Stomach smooth muscle (tissue), 2 donors: ENCODE measurements around the gene HAND1.
A peak's percentile ranks its signal among the peaks of the same experiment; 100 is the strongest.

Source experiments
- H3K27ac ChIP-seq: one replicate; pipeline ENCODE4 v1.7.0; 2013; ENCODE audit warnings: mild to moderate bottlenecking, low read length, inconsistent platforms
- H3K27me3 ChIP-seq, 2 donors: one replicate each; pipeline ENCODE4 v1.7.0; 2013; ENCODE audit warnings: low read length in 2 of 2; ENCODE audit not compliant: insufficient read depth in 2 of 2, control insufficient read depth in 1 of 2
- H3K36me3 ChIP-seq, 2 donors: one replicate each; pipeline ENCODE4 v1.7.0; 2013; ENCODE audit warnings: low read length in 2 of 2; ENCODE audit not compliant: control insufficient read depth in 2 of 2, insufficient read depth in 2 of 2
- H3K4me1 ChIP-seq: one replicate; pipeline ENCODE4 v1.7.0; 2013; ENCODE audit warnings: low read length; ENCODE audit not compliant: control insufficient read depth, insufficient read depth
- H3K4me3 ChIP-seq, 2 donors: one replicate each; pipeline ENCODE4 v1.7.0; 2013; ENCODE audit warnings: low read length in 2 of 2
- H3K9ac ChIP-seq, 2 donors: one replicate each; pipeline ENCODE4 v1.7.0; 2013; ENCODE audit warnings: low read length in 2 of 2, mild to moderate bottlenecking in 1 of 2
- H3K9me3 ChIP-seq, 2 donors: one replicate each; pipeline ENCODE4 v1.7.0; 2013; ENCODE audit warnings: low read length in 2 of 2; ENCODE audit not compliant: control insufficient read depth in 2 of 2
- donor health status: healthy.
- donor health status: Pancreatic carcinoma.

Gene HAND1

DNA sequence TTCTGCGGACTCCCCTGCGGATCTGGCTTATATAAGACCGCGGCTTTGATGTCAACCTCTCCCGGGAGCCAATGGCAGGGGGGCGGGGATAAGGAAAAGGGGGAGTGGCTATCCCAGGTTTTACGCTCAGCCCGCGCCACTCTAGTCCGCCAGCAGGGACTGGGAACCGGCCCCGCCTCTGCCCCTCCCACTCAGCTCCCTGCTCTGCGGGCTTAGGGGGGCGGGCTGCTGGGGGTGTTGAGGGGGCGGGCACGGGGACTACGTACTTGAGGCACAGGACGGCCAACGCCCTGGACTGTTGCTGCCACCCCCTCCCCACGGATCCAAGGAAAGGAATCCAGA lies at the start of gene HAND1:
TSS of gene HAND1 (minus strand) at position 4 of the 342 bp plus-strand sequence. CDS start 219 bp downstream, outside the sequence.
- H3K9me3 ChIP-seq: no peaks in the 10 kb centered on the region
- H3K9ac ChIP-seq: no peak within 1 kb of the TSS
- no peaks in the 10 kb centered on the region for H3K36me3 ChIP-seq
- no peak within 1 kb of the TSS for H3K27ac ChIP-seq
- peaks cover 57% of the 10 kb centered on the region for H3K4me1 ChIP-seq
- peaks cover 97 to 100% of the 10 kb centered on the region in 2 donors for H3K27me3 ChIP-seq
- H3K4me3 ChIP-seq: peak within 1 kb of the TSS; percentile 24 to 66

DNA sequence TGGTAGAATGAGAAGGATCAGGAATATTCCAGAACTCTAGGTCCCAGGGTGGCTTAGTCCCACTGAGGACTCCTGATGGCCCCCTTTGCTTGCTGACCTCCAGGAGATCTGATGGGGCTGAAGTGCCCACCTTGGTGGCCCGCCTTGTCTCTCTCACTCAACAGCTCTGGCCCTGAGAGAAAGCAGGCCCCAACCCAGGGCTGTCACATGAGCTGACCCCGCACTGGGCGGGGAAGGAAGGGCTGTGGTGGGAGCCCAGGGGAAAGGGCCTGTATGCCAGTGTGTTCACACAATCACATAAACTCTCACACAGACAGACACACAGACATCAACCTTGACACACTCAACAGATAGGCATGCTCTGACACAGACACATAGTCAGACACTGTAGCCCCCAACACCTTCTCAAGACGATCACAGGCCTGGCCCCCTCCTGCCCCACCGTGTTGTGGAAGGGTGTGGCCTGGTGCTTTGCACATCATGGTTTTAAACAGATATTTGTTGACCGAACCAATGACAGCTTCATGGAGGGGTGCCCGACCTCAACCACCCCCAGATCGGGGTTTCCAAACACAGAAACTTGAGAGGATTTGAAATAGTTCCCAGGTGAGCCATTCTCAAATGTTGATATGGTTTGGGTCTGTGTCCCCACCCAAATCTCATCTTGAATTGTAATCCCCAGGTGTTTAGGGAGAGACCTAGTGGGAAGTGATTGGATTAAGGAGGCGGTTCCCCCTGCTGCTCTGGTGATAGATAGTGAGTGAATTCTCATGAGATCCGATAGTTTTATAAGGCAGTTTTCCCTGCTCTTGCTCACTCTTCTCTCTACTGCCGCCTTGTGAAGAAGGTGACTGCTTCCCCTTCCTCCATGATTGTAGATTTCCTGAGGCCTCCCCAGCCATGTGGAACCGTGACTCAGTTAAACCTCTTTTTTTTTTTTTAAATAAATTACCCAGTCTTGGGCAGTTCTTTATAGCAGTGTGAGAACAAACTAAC lies 48.5 kb upstream of the HAND1 start:
- Histone ChIP-seq H3K4me1 (no peaks in the 10 kb centered on the region), H3K27ac (no peak overlapping the region), H3K9ac (no peak overlapping the region), H3K4me3 (no peak overlapping the region), H3K9me3 (no peaks in the 10 kb centered on the region), H3K36me3 (no peaks in the 10 kb centered on the region), H3K27me3 (peaks cover 7 to 14% of the 10 kb centered on the region in 2 donors)

DNA sequence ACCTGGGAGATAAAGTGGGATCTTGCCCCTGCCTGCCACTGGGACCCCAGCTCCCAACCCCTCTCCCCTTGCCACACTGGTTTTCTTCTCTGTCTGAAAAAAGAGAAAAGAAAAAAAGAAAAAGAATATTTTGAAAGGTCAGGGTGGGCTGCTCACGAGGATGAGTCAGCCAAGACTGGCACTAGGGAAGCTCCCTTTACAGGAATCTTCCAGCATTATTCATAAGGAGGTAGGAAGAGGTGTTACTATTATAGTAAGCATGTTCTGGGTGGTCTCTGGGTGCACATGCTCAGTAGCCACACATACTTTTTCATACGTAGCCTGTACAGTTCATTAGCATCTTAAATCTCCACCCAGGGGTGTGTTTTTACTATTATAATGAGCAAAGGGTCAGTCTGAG lies 46.8 kb upstream of the HAND1 start:
- peaks cover 14 to 16% of the 10 kb centered on the region in 2 donors for H3K27me3 ChIP-seq
- H3K4me3 ChIP-seq: no peak overlapping the region
- no peak overlapping the region for H3K27ac ChIP-seq
- peaks cover 3% of the 10 kb centered on the region for H3K4me1 ChIP-seq
- H3K36me3 ChIP-seq: no peaks in the 10 kb centered on the region
- H3K9ac ChIP-seq: no peak overlapping the region
- no peaks in the 10 kb centered on the region for H3K9me3 ChIP-seq

DNA sequence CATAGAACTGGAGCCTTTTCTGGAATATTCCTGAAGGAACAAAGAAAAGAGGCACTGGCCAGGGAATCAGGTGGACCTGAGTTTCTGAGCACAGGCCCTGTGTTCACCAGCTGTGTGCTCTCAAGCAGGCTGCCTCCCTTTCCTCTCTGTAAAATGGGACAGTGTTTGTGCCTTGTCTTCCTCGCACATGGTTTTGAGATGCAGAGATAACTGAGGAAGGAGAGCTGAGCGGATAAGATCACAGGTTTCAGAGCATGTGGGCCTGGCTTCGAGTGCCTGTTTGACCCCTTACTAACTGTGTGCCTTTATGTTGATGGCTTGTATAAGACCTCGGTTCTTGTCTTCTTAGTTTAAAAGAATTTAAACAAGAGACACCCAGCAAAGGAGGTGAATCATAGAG lies 46.2 kb upstream of the HAND1 start:
- H3K27me3 ChIP-seq: peaks cover 14 to 19% of the 10 kb centered on the region in 2 donors
- H3K9ac ChIP-seq: no peak overlapping the region
- no peak overlapping the region for H3K27ac ChIP-seq
- no peaks in the 10 kb centered on the region for H3K36me3 ChIP-seq
- no peak overlapping the region for H3K4me3 ChIP-seq
- H3K4me1 ChIP-seq: peaks cover 3% of the 10 kb centered on the region
- no peaks in the 10 kb centered on the region for H3K9me3 ChIP-seq

DNA sequence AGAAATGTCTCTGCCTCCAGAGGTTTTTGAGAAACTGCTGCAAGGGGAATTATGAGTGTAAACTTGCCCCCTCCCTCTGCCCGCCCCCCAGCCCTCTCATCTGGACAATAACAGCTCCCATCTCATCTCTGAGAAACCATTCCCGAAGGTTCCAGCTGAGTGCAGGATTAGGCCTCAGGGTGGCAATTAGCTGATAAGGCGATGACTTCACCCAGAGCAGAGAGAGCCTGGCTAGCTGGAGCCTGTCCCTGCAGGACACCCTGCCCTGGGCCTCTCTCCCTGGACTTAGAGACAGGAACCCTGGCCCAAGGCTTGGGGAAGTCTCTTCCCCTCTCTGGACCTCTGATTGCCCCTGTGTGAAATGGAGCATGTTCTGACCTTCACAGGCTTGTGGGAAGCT lies 45.7 kb upstream of the HAND1 start:
- H3K27ac ChIP-seq: no peak overlapping the region
- peaks cover 3% of the 10 kb centered on the region for H3K4me1 ChIP-seq

DNA sequence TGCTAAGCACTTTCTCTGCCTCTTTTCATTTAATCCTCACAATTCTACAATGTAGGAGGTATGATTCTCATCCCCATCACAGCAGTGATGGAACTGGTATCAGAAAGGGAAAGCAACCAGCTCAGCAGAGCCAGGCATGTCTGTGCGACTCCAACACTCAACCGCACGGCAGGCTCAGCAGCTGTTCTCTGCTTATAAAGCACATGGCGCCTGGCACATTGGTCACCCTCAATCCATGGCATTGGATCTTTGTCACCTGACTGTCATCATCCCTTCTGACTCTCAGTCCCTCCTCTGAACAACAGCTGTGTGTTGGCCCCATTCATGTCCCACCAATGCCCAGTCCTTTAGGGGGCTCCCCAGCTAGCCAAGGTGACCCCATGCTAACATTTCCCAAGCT lies 45.1 kb upstream of the HAND1 start:
- H3K36me3 ChIP-seq: no peaks in the 10 kb centered on the region
- peaks cover 14 to 23% of the 10 kb centered on the region in 2 donors for H3K27me3 ChIP-seq
- H3K27ac ChIP-seq: no peak overlapping the region
- no peak overlapping the region for H3K9ac ChIP-seq
- peaks cover 3% of the 10 kb centered on the region for H3K4me1 ChIP-seq
- no peaks in the 10 kb centered on the region for H3K9me3 ChIP-seq
- H3K4me3 ChIP-seq: no peak overlapping the region

More for the DNA sequence above, 45.7 kb upstream of the HAND1 start:
- Histone ChIP-seq H3K9me3 (no peaks in the 10 kb centered on the region), H3K9ac (no peak overlapping the region), H3K4me3 (no peak overlapping the region), H3K27me3 (peaks cover 14 to 19% of the 10 kb centered on the region in 2 donors), H3K36me3 (no peaks in the 10 kb centered on the region)

DNA sequence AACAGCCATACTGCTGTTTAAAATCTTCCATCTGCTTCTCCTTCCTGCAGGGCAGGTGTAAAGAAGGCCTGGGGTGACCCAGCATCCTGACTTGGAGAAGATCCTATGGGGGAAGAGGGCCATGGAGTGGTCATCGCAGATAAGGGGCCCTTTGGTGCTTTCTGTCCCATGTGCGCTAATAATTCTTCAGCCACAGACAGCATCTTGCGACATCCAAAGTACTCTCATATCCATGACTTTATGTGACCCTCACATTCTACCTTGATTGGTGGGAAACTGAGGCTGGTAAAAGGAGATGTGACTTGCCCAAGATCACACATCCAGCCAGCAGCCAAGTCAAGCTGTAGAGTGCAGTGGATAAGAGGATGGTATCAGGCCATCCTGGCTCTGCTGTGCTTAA lies 44.3 kb upstream of the HAND1 start:
- H3K27me3 ChIP-seq: peaks cover 14 to 24% of the 10 kb centered on the region in 2 donors
- H3K4me1 ChIP-seq: peaks cover 3% of the 10 kb centered on the region
- no peak overlapping the region for H3K4me3 ChIP-seq
- no peak overlapping the region for H3K9ac ChIP-seq
- no peaks in the 10 kb centered on the region for H3K36me3 ChIP-seq
- no peaks in the 10 kb centered on the region for H3K9me3 ChIP-seq
- H3K27ac ChIP-seq: no peak overlapping the region

DNA sequence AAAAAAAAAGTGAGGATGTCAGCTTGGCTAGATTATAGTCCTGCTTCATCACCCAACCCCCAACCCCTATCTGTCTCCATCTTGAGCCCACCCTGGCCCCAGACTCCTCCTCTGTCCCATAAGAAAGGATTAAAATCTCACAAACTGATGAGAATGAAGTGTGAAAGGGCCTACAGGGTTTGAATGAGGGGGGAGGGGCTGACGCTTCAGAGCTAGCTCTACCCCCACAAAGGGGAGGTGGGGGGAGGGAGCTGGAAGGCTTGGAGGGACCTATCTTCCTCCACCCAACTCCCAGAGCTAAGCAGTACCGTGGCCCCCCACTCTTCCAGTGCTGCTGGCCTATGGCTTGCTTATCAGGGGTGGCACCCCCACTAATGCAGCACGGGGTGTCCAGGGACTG lies 43.7 kb upstream of the HAND1 start:
- H3K4me3 ChIP-seq: no peak overlapping the region
- no peak overlapping the region for H3K9ac ChIP-seq
- no peaks in the 10 kb centered on the region for H3K36me3 ChIP-seq
- no peaks in the 10 kb centered on the region for H3K9me3 ChIP-seq
- H3K27me3 ChIP-seq: peaks cover 14 to 24% of the 10 kb centered on the region in 2 donors
- peaks cover 3% of the 10 kb centered on the region for H3K4me1 ChIP-seq
- H3K27ac ChIP-seq: no peak overlapping the region

DNA sequence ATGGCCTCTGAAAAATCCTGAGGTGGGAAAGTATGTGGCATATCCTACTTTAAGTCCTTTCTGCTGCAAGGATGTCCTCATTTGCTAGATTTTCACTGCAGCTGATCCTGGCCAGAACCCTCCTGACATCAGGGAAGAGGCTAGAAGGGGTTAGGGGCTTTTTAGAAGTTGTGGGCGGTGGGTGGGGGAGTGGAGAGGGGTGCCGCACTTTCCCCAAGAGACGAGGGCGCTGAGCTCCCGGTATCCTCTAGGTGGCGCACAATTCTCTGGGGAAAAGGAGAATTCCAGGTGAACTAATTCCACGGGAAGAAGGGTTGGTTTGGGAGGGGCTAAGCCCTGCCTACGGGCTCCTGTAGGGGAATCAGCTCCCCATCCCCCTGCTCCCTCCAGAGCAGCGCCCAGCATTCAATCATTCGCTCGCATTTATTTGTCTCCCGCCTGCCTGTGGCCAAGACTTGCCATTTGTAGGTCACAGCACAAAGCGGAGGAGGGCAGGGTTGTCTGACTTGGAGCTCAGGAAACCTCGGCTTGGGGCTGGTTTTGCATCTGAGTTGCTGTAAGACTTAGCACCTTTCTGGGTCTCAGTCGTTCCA lies 42.9 kb upstream of the HAND1 start:
- Histone ChIP-seq H3K9me3 (no peaks in the 10 kb centered on the region), H3K4me3 (no peak overlapping the region), H3K27ac (no peak overlapping the region), H3K36me3 (no peaks in the 10 kb centered on the region), H3K9ac (no peak overlapping the region), H3K27me3 (peaks cover 14 to 24% of the 10 kb centered on the region in 2 donors), H3K4me1 (peaks cover 3% of the 10 kb centered on the region)

DNA sequence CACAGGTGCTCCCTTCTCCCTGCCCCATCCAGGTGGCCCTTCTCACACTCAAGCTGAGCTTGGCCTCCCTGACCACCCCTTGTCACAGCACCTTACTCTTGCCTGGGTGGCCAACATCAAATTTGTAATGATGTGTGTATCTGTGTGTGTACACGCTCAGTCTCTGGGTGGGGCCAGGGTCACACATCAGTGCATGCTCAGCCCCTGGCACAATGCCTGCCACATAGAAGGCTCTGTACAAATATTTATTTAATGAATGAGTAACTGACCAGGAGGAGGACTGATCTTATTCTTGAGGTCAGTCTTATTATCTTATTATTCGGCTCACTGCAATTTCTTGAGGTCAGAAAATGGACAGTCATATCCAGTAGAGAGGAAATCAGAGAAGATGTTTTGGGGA lies 41.3 kb upstream of the HAND1 start:
- no peaks in the 10 kb centered on the region for H3K9me3 ChIP-seq
- no peak overlapping the region for H3K4me3 ChIP-seq
- peaks cover 16 to 28% of the 10 kb centered on the region in 2 donors for H3K27me3 ChIP-seq

DNA sequence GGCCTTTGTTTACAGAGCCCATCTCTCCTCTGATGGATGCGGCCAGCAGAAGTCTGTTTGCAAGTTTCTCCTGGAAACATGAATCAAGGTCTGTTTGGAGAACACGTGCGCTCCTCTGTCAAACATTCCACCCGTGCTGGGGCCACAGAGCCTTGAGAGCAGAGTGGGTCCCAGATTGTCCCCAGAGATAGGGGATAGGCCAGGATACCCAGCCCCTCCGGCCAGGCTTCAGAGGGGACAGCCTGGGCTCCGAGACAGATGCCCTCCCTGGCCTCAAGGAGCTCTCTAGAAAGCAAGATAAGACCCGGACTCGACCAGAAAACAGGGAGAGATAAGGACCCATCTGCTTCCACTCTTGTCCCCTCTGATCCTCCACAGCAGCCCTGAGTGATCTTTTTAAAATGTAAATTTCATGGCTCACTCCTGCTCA lies 40.4 kb upstream of the HAND1 start:
- Histone ChIP-seq H3K9ac (no peak overlapping the region), H3K4me3 (no peak overlapping the region), H3K27ac (no peak overlapping the region), H3K4me1 (peaks cover 3% of the 10 kb centered on the region), H3K9me3 (no peaks in the 10 kb centered on the region), H3K27me3 (peaks cover 17 to 31% of the 10 kb centered on the region in 2 donors), H3K36me3 (no peaks in the 10 kb centered on the region)

More for the DNA sequence above, 41.3 kb upstream of the HAND1 start:
- Histone ChIP-seq H3K9ac (no peak overlapping the region), H3K36me3 (no peaks in the 10 kb centered on the region), H3K27ac (no peak overlapping the region), H3K4me1 (peaks cover 3% of the 10 kb centered on the region)
